Hepatocyte (in vitro differentiated cells): Measurements from ENCODE around the gene RPL29. TPM values are rescaled to one million over a fixed set of nuclear protein-coding genes. Genes with fewer than 3 reads are reported as not detected.
A peak's percentile ranks its signal among the peaks of the same experiment; 100 is the strongest.
"Not testable (repeated sequence)": the region's sequence is repeated elsewhere in the genome, so short reads cannot be mapped to it uniquely, and the experiment has no call there.

Source experiments
- DNase-seq: peaks from one replicate; pipeline ENCODE4 v3.0.0-alpha.2; 2016; ENCODE audit warnings: low spot score
- H2AFZ ChIP-seq: fragments of 200-600 bp; sonication (generic); 2 replicates; pipeline ENCODE4 v1.6.0; 2016; ENCODE audit warnings: antibody characterized with exemption, mild to moderate bottlenecking
- H3K27ac ChIP-seq: fragments of 200-600 bp; sonication (generic); 2 replicates; pipeline ENCODE4 v1.5.1; 2016; ENCODE audit warnings: mild to moderate bottlenecking
- H3K27me3 ChIP-seq: fragments of 200-600 bp; sonication (generic); 2 replicates; pipeline ENCODE4 v1.6.1; 2016
- H3K36me3 ChIP-seq: fragments of 200-600 bp; sonication (generic); replicated peaks from 2 replicates; pipeline ENCODE4 v1.5.1; 2016; ENCODE audit warnings: low read depth; ENCODE audit not compliant: insufficient read depth
- H3K4me1 ChIP-seq: fragments of 200-600 bp; sonication (generic); 2 replicates; pipeline ENCODE4 v1.5.1; 2016; ENCODE audit warnings: mild to moderate bottlenecking, moderate library complexity; ENCODE audit not compliant: insufficient read depth
- H3K4me2 ChIP-seq: fragments of 200-600 bp; sonication (generic); 2 replicates; pipeline ENCODE4 v1.6.0; 2016
- H3K4me3 ChIP-seq: fragments of 200-600 bp; sonication (generic); 2 replicates; pipeline ENCODE4 v1.5.1; 2016; ENCODE audit warnings: mild to moderate bottlenecking
- H3K79me2 ChIP-seq: fragments of 200-600 bp; sonication (generic); 2 replicates; pipeline ENCODE4 v1.6.0; 2017; ENCODE audit warnings: mild to moderate bottlenecking
- H3K9me2 ChIP-seq: fragments of 200-600 bp; sonication (generic); replicated peaks from 2 replicates; pipeline ENCODE4 v1.6.0; 2017; ENCODE audit warnings: mild to moderate bottlenecking; ENCODE audit not compliant: insufficient read depth
- H3K9me3 ChIP-seq: fragments of 200-600 bp; sonication (generic); 2 replicates; pipeline ENCODE4 v1.5.1; 2016; ENCODE audit warnings: low read depth, mild to moderate bottlenecking
- H4K20me1 ChIP-seq: fragments of 200-600 bp; sonication (generic); 2 replicates; pipeline ENCODE4 v1.6.0; 2016; ENCODE audit warnings: mild to moderate bottlenecking; ENCODE audit not compliant: insufficient read depth, poor library complexity, severe bottlenecking
- EZH2 ChIP-seq: fragments of 200-600 bp; sonication (generic); IDR thresholded peaks from 2 replicates; pipeline ENCODE4 v1.6.1; 2016; ENCODE audit warnings: antibody characterized with exemption, mild to moderate bottlenecking, borderline replicate concordance
- EZH2phosphoT487 ChIP-seq: fragments of 200-600 bp; sonication (generic); IDR thresholded peaks from one replicate; pipeline ENCODE4 v1.6.1; 2018; ENCODE audit warnings: antibody characterized with exemption, mild to moderate bottlenecking, low read depth, moderate library complexity; ENCODE audit not compliant: unreplicated experiment, severe bottlenecking
- whole genome bisulfite sequencing: methylation state at CpG from one replicate; pipeline ENCODE4 v1.1.6; 2016; ENCODE audit warnings: low lambda C conversion rate; ENCODE audit errors: missing lambda C conversion rate; 5-methylcytosine and 5-hydroxymethylcytosine counted together
- polyA plus RNA-seq: library from polyadenylated mRNA; unstranded; fragments of >200 nt; fragmentation: Nextera tagmentation; extraction: Ambion mirVana; gene quantifications from 2 replicates; pipeline ENCODE4 v1.2.1, GENCODE V29; 2016
- total RNA-seq: library from RNA; depleted of rRNA; stranded (reverse); fragments of >200 nt; gene quantifications from 2 replicates; pipeline ENCODE4 v1.2.3, GENCODE V29; 2014
- TF ChIP-seq, protein P1 (sequence below): fragments of 200-600 bp; sonication (generic); IDR thresholded peaks from 2 replicates; pipeline ENCODE4 v1.5.1; 2016; ENCODE audit warnings: antibody characterized with exemption, mild to moderate bottlenecking; ENCODE audit not compliant: poor library complexity

Gene RPL29
- 981 and 1,184 TPM in 2 replicates for total RNA-seq
- 786 and 812 TPM in 2 replicates for polyA plus RNA-seq

DNA sequence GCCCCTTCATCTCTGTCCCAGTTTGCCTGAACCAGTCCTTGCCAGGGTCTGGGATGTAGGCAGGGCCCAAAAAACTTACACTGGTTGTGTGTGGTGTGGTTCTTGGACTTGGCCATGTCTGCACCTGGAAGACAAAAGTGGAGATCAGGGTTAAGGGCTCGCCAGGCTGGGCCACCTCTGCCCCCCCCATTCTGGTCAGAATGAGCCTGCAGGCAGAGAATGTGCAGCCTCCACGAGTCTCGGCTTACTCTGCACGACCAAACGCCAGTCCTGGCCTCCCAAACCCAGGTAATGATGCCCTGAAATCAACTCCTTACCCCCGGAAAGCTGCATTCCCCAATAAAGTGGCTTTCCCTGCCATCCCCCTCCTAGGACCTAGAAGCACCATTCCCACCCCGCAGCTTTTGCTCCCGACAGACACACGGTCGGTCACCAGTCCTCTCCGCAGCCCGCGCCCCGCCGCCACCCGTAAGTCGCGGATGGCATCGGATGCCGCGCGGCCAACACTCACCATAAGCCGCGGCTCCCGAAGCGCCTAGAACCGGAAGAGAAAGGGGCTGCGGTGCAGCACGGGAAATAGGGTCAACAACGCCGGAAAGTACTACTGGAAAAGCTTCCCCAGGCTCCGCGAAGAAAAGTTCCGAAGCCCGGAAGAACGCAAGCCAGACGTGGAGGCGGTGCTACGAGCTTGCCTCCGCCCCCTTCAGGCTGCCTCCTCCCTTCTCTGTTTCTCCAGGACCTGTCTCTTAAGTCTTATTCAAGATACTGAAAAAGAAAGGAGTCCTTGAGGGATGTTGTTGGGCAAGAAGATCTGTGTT lies at the start of gene RPL29:
Gene RPL29, minus strand, starts transcription at position 550 of the 818 bp plus-strand sequence. Its CDS starts 434 bp downstream, at position 116.
- Histone ChIP-seq H3K4me1 (peaks cover 11% of the 10 kb centered on the region), H3K9me3 (no peaks in the 10 kb centered on the region), H2AFZ (peak within 1 kb of the TSS; percentile 58), H3K79me2 (peaks cover 22% of the 10 kb centered on the region), H3K27me3 (no peaks in the 10 kb centered on the region), H4K20me1 (no peaks in the 10 kb centered on the region), H3K4me2 (peak within 1 kb of the TSS; percentile 98), H3K9me2 (no peaks in the 10 kb centered on the region), H3K36me3 (no peaks in the 10 kb centered on the region), H3K27ac (peak within 1 kb of the TSS; percentile 96), H3K4me3 (peak within 1 kb of the TSS; percentile 89)
- under 1% methylated on average over 40 of the region's 40 CpGs for WGBS
- TF ChIP-seq EZH2phosphoT487 (no peak), EZH2 (no peak)
- TF ChIP-seq, protein P1, sequence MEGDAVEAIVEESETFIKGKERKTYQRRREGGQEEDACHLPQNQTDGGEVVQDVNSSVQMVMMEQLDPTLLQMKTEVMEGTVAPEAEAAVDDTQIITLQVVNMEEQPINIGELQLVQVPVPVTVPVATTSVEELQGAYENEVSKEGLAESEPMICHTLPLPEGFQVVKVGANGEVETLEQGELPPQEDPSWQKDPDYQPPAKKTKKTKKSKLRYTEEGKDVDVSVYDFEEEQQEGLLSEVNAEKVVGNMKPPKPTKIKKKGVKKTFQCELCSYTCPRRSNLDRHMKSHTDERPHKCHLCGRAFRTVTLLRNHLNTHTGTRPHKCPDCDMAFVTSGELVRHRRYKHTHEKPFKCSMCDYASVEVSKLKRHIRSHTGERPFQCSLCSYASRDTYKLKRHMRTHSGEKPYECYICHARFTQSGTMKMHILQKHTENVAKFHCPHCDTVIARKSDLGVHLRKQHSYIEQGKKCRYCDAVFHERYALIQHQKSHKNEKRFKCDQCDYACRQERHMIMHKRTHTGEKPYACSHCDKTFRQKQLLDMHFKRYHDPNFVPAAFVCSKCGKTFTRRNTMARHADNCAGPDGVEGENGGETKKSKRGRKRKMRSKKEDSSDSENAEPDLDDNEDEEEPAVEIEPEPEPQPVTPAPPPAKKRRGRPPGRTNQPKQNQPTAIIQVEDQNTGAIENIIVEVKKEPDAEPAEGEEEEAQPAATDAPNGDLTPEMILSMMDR, result no peak
- DNase-seq, result peak; percentile 96

DNA sequence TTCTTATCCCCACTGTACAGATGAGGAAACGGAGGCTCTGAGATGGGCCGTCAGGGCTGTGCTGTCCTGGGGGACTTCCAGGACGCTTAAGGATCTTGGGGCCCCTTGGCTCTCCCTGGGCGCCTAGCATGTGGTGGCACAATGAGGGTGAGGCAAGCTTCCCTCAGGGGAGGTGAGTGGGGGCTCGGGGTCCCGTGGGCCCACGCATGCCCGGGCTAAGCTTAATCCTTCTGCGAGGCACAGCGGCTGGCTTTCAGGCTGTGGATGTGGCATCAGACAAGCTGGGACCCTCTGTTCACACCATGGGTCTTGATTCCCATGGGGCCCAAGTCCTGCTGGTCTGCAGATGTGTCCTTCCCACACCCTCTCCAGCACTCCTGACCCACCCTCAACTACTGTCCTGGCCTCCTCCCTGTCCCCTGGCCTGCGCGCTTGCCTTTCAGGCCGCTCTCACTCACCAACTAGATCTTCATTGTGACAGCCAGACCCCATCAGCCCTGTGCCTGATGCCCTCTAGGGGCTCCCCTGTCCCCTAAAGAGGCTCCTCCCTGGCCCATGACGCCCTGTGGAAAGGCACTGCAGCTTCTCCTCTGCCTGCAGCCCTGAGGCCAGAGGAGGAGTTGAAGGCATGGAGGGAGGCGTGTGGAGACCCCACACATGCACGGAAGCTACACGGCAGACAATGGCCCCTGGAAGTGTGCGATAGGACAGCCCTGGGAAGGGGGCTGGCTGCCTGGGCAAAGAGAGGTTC lies 49.3 kb upstream of the RPL29 start:
- 86% methylated on average over 16 of the region's 18 CpGs for WGBS
- H3K27me3 ChIP-seq, result no peaks in the 10 kb centered on the region
- H3K4me2 ChIP-seq, result no peak overlapping the region
- H3K79me2 ChIP-seq, result no peaks in the 10 kb centered on the region
- H3K27ac ChIP-seq, result peak overlapping the region; percentile 51
- H3K36me3 ChIP-seq, result no peaks in the 10 kb centered on the region
- peaks cover 21% of the 10 kb centered on the region for H3K4me1 ChIP-seq
- H4K20me1 ChIP-seq, result no peaks in the 10 kb centered on the region
- no peak overlapping the region for H2AFZ ChIP-seq
- no peak overlapping the region for H3K4me3 ChIP-seq
- no peak for TF ChIP-seq EZH2phosphoT487
- no peak for TF ChIP-seq EZH2
- TF ChIP-seq, protein P1, result no peak
- no peak for DNase-seq
- H3K9me3 ChIP-seq, result no peaks in the 10 kb centered on the region
- no peaks in the 10 kb centered on the region for H3K9me2 ChIP-seq

DNA sequence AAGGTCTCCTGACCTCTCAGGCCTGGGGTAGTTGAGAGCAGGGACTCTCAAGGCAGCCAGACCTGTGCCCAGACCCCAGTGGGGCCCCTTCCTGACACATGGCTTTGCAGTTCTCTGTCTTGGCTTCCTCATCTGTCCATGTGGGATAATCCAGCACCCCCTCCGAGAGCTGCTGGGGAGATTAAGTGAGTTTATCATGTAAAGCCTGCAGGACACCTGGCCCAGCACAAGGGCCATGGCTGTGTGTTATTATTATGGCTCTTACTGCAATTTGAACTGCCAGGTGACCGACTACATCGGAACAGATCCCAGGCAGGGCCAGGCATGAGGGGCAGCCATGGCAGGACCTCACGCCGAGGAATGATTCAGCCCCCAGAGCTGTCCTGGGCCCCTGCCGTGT lies 48.1 kb upstream of the RPL29 start:
- no peak for DNase-seq
- no peaks in the 10 kb centered on the region for H3K9me2 ChIP-seq
- no peaks in the 10 kb centered on the region for H3K79me2 ChIP-seq
- no peaks in the 10 kb centered on the region for H3K36me3 ChIP-seq
- H3K4me3 ChIP-seq, result no peak overlapping the region
- peaks cover 21% of the 10 kb centered on the region for H3K4me1 ChIP-seq
- TF ChIP-seq EZH2phosphoT487 (no peak), EZH2 (no peak)
- TF ChIP-seq, protein P1, result no peak
- WGBS, result 79% methylated on average over 6 of the region's 6 CpGs
- H2AFZ ChIP-seq, result no peak overlapping the region
- no peaks in the 10 kb centered on the region for H3K27me3 ChIP-seq
- H3K4me2 ChIP-seq, result no peak overlapping the region
- H4K20me1 ChIP-seq, result no peaks in the 10 kb centered on the region
- H3K27ac ChIP-seq, result no peak overlapping the region
- no peaks in the 10 kb centered on the region for H3K9me3 ChIP-seq

DNA sequence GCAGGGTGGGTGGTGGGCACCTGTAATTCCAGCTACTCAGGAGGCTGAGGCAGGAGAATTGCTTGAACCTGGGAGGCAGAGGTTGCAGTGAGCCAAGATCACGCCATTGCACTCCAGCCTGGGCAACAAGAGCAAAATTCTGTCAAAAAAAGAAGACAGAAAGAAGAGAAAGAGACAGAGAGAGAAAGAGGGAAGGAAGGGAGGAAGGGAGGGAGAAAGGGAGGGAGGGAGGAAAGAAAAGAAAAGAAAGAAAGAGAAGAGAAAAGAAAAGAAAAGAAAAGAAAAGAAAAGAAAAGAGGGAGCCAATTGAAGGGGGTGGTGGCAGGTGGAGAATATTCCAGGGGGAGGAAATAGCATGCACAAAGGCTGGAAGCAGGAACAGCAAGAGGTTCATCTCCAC lies 47.3 kb upstream of the RPL29 start:
- not testable (repeated sequence) for H3K27ac ChIP-seq, H3K9me3 ChIP-seq, H3K79me2 ChIP-seq, H3K4me2 ChIP-seq, H4K20me1 ChIP-seq, H3K36me3 ChIP-seq, H3K27me3 ChIP-seq, DNase-seq, H2AFZ ChIP-seq, H3K4me3 ChIP-seq, H3K9me2 ChIP-seq
- peaks cover 21% of the 10 kb centered on the region for H3K4me1 ChIP-seq
- WGBS, result 100% methylated on average over 1 of the region's 1 CpG
